Activated CD4-positive, CD25-positive, alpha-beta regulatory T cell treated with anti-CD3 and anti-CD28 coated beads, Interleukin-2, amount 50 U/mL, for 72 hours (primary cell): ENCODE results near the gene RAVER2.
"Not testable (repeated sequence)": the region's sequence is repeated elsewhere in the genome, so short reads cannot be mapped to it uniquely, and the experiment has no call there.

Experiments
- DNase-seq: peaks from one replicate; pipeline ENCODE4 v3.0.0; 2021

Gene RAVER2

DNA sequence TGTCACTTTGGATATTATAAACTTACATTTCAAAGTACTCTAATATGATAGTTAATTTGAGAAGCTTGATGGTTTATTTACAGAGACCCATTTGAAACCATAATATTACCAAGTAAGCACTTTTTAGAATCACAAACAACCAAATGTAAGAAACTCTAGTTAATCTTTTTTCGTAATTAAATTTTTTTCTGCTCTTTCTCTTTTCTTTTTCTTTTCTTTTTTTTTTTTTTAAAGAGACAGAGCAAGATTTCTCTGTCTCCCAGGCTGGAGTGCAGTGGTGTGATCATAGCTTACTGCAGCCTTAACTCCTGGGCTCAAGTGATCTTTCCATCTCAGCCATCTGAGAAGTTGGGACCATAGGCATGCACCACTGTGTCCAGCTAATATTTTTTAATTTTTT lies 5.2 kb downstream of the RAVER2 start:
- DNase-seq = no peak

- no peak for DNase-seq
Observed at GRCh38 chr1:64750875-64751274, 6.0 kb downstream of the RAVER2 start.

- no peak for DNase-seq
Observed at GRCh38 chr1:64754173-64754572, 9.3 kb downstream of the RAVER2 start.

DNA sequence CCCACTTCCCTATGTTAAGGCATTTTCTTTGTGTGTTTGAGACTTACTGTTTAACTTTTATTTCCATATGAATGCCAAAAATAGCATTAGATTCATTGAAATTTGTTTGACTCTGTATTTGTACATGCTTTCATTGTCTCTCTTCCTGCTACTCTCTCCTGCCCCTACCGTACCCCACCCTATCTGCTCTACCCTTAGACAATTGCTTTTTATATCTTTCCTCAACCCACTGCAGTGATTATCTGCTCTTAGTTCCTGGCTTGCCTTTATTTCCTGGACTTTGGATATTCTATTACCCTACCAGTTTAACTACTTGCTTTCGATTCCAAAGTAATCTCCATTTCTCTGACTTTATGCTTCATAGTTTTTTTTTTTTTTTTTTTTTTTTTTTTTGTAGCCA lies 10.5 kb downstream of the RAVER2 start:
- no peak for DNase-seq

DNA sequence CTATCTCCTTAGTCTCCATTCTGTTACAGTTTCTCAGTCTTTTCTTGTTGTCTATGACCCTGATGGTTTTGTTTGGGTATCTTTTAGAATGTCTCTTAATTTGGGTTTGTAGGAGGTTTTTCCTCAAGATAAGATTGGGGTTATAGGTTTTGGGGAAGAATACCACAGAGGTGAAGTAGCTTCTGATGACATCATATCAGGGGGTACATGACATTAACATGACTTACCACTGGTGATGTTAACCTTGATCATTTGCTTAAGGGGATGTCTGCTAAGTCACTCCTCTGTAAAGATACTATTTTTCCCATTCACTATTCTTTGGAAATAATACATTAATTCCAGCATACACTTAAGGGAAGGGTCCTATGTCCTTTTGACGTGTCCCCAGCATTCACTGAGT lies 11.9 kb downstream of the RAVER2 start:
- no peak for DNase-seq

- DNase-seq = no peak
Observed at GRCh38 chr1:64757213-64757612, 12.3 kb downstream of the RAVER2 start.

DNA sequence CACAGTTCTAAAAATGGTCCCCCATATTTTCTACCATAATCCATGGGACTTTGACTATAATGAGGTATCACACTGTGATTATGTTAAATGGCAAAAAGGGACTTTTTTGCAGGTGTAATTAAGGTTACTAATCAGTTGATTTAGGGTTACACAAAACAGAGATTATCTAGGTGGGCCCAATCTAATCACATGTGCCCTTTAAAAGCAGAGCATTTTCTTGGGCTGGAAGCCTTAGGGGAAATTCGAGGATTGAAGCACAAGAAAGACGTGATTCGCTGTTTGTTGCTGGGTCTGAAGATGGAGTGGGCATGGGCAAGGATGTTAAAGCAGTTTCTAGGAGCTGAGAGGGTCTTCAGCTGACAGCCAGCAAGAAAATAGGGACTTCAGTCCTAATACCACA lies 13.4 kb downstream of the RAVER2 start:
- no peak for DNase-seq

- DNase-seq = no peak
Observed at GRCh38 chr1:64759968-64760367, 15.1 kb downstream of the RAVER2 start.

- no peak for DNase-seq
Observed at GRCh38 chr1:64765012-64765411, 20.1 kb downstream of the RAVER2 start.

- DNase-seq = no peak
Observed at GRCh38 chr1:64765826-64766225, 21.0 kb downstream of the RAVER2 start.

- no peak for DNase-seq
Observed at GRCh38 chr1:64766429-64766828, 21.6 kb downstream of the RAVER2 start.

- DNase-seq = no peak
Observed at GRCh38 chr1:64769482-64769881, 24.6 kb downstream of the RAVER2 start.

- DNase-seq = no peak
Observed at GRCh38 chr1:64769971-64770370, 25.1 kb downstream of the RAVER2 start.

- DNase-seq = not testable (repeated sequence)
Observed at GRCh38 chr1:64773306-64773705, 28.4 kb downstream of the RAVER2 start.

DNA sequence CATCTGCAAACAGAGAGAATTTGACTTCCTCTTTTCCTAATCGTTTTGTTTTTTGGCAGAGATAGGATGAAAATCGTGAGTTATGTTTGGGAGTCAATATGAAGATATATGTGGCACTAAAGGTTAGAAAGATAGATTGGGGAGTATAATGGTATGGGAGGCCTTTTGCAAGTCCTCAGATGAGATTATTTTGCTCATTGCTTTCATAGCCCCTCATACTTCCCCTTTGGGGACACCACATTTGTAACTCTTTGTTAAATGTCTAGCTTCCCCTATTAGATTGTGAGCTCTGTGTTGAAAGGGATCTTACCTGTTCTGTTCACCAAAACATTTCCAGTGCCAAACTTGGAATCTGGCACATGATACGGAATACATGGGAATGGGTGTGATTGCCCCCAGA lies 30.2 kb downstream of the RAVER2 start:
- DNase-seq = no peak

DNA sequence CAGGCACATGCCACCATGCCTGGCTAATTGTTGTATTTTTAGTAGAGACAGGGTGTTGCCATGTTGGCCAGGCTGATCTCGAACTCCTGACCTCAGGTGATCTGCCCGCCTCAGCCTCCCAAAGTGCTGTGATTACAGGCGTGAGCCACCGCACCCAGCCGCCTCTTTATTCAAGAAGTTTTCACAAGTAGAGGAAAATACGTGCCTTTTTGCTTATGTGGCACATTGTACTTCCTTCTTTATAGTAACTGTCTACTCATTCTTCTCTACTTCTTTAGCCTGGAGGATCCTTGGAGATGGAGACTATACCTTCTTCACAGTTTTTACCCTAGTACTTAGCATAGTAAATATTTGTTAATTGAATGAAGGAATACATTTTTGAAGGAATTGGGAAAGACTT lies 37.2 kb downstream of the RAVER2 start:
- not testable (repeated sequence) for DNase-seq

DNA sequence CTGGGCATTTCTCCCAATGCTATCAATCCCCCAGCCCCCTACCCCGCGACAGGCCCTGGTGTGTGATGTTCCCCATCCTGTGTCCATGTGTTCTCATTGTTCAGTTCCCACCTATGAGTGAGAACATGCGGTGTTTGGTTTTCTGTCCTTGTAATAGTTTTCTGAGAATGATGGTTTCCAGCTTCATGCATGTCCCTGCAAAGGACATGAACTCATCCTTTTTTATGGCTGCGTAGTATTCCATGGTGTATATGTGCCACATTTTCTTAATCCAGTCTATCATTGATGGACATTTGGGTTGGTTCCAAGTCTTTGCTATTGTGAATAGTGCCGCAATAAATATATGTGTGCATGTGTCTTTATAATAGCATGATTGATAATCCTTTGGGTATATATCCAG lies 38.0 kb downstream of the RAVER2 start:
- not testable (repeated sequence) for DNase-seq

DNA sequence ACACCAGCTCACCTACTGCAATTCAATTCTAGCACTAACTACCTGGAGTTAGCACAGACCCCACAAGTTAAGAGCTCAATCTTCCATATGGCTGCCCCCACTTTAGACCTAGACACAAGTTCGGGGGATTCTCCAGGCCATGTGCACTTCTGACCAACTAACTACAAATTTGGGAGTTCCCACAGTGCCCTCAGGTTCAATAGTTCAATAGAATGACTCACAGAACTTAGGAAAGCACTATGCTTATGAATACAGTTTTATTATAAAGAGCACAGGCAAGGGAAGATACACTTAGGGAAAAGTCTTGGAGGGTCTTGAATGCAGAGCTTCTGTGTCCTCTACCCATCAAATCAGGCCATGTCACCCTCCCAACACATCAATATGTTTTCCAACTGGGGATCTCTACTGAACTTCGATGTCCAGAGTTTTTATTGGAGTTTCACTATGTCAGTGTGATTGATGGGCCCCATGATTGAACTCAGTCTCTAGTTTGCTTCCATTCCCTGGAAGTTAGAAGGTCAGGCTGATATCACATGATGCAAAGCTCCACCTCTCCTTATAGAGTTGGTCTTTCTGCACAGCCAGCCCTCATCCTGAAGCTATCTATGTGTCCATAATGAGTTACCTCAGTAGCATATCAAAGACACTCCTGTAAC lies 46.1 kb downstream of the RAVER2 start:
- DNase-seq = no peak

- no peak for DNase-seq
Observed at GRCh38 chr1:64798872-64799271, 54.0 kb downstream of the RAVER2 start.

GRCh38 chr1:64801851-64802523 lies 57.1 kb downstream of the RAVER2 start:
- no peak for DNase-seq

DNA sequence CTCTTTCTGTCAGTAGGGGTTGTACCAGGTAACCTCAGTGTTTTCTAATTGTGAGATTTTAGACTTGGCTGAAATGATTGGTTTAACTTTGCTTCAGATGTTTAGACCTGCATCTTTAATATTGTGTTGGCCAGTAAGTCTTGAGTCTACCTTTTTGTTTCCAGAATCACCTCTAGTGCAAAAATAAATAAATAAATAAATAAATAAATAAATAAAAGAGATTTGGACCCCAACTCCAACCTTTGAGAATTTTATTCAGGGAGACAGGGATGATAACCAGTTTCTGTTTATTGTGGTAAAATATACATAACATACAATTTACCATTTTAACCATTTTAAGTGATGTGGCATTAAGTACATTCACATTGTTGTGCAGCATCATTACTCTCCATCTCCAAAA lies 64.4 kb downstream of the RAVER2 start:
- no peak for DNase-seq

DNA sequence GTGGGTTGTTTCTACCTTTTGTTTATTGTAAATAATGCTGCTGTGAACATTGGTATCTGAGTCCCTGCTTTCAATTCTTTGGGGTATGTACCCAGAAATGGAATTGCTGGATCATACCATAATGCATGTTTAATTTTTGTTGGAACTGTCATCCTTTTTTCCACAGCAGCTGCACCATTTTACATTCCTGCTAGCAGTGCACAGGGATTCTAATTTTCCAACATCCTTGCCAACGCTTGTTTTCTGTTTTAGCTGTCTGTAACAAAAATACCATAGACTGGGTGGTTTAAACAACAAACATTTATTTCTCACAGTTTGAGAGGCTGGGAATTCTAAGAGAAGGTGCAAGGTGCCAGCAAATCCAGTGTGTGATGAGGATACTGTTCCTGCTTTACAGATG lies 65.1 kb downstream of the RAVER2 start:
- DNase-seq = no peak

GRCh38 chr1:64811131-64811530 lies 66.3 kb downstream of the RAVER2 start:
- no peak for DNase-seq

DNA sequence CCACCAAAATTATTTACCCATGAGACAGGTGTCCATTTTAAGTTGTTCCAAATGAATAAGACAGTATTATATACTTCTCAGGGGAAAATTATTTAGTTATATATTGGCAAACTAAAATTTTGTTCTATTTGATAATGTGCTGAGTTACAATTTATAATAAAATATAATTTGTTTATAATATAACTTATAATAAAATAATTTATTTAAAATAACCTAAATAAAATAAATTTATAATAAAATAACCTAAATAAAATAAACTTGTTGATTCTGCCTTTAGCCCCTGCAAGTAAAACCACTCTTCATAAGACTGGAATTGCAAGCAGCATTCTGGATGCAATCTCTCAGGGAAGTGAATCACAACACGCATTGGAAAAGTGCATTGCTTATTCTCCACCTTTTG lies 69.6 kb downstream of the RAVER2 start:
- no peak for DNase-seq

- not testable (repeated sequence) for DNase-seq
Observed at GRCh38 chr1:64817364-64817763, 72.5 kb downstream of the RAVER2 start.
